HG02610 (cell line): Measurements from ENCODE around the gene IRS1.
"Not testable (repeated sequence)": the region's sequence is repeated elsewhere in the genome, so short reads cannot be mapped to it uniquely, and the experiment has no call there.

ENCODE experiments used
- ATAC-seq: cut with Tn5 transposase; IDR thresholded peaks from one replicate; pipeline ENCODE4 v1.9.1; 2021; ENCODE audit warnings: mild to moderate bottlenecking, moderate library complexity; ENCODE audit not compliant: unreplicated experiment

The IRS1 gene, protein sequence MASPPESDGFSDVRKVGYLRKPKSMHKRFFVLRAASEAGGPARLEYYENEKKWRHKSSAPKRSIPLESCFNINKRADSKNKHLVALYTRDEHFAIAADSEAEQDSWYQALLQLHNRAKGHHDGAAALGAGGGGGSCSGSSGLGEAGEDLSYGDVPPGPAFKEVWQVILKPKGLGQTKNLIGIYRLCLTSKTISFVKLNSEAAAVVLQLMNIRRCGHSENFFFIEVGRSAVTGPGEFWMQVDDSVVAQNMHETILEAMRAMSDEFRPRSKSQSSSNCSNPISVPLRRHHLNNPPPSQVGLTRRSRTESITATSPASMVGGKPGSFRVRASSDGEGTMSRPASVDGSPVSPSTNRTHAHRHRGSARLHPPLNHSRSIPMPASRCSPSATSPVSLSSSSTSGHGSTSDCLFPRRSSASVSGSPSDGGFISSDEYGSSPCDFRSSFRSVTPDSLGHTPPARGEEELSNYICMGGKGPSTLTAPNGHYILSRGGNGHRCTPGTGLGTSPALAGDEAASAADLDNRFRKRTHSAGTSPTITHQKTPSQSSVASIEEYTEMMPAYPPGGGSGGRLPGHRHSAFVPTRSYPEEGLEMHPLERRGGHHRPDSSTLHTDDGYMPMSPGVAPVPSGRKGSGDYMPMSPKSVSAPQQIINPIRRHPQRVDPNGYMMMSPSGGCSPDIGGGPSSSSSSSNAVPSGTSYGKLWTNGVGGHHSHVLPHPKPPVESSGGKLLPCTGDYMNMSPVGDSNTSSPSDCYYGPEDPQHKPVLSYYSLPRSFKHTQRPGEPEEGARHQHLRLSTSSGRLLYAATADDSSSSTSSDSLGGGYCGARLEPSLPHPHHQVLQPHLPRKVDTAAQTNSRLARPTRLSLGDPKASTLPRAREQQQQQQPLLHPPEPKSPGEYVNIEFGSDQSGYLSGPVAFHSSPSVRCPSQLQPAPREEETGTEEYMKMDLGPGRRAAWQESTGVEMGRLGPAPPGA (N-terminal part only)

DNA sequence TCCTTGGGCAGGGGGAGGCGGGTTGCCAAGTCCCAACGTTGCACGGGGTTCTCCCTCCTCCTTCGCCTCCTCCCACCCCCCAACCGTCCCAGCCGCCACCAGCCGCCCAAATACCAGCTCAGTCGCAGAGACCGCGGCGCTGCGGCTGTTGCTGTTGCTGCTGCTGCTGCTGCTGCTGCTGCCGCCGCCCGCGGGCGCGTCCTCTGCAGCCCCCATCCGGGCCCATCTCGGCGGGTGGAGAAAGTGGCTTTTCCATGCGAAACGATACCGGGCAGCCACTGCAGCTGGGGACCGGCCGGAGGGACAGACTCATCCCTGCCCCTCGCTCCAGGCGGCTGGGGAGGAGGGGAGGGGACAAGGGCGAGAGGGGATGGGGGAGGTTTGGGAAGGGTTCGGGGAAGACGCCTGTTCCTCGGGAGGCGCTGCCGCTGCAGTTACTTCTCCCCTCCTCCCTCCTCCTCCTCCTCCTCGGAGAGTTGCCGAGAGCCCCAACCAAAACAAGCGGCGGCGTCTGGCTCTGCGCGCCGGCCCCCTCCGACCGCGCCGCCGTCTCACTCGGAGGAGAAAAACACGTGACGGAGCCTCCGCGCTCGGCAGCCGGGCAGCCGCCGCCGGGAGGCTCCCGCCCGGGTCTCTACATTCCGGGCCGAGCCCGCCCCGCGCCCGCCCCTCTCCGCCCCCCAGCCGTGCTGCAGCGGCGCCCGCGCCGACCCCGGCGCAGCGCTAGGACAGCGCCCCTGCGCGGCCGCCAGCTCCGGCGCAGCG is at the start of gene IRS1:
TSS of gene IRS1 (minus strand) at position 610 of the 765 bp plus-strand sequence. CDS start 1,082 bp downstream, outside the sequence.
- ATAC-seq: peak; percentile 38

DNA sequence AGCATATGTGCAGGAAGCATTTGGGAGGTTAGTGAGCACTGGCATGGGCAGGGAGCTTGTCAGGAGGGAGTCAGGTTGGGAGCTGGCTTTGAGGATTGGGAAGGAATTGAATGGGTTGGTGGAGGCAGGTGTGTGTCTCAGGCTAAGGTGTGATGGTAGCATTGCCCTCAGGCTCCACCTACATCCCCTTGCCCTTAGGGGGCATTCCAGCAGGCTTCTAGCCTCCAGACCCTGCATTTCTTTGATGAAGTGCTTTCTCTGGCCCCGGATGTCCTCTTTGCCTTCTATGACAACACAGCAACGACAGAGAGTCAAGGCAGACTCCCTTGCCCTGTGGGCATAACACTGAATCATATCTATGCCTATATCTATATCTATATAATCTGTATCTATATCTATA is 49.7 kb upstream of the IRS1 start:
- no peak for ATAC-seq

DNA sequence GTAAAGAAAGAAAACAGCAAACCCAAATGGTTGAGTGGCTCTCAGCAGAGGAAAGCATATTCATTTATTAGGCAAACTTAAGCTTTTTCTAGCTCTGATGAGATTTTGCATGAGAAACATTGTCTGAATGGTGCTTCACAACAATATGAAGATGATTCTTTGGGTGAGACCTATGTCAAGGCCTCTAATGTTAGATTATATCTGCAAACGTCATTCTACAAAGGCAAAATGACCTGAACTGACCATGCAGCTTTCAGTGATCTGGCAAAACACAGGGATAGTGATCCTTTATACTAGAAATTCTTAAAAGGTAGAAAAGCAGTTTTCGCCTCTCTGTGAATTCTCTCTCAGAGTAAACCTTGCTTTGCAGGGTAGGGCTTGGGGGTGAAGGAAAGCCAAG is 47.9 kb upstream of the IRS1 start:
- no peak for ATAC-seq

DNA sequence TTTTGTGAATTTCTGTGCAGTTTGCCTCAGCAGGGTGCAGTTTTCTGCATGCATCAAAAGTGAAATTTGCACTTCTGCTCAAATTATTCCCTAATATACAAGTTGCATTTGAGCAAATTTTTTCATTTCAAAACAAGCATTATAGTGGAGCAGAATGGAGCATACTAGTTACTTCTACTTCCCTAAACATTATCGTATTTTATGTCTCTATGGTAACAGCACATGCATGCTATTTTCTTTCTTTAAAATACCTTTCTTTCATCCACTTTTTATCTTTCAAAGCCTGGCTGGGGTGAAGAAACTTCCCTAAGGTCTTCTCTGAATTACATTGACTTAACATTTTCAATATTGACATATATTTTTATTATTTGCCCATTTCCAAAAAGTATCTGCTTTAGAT is 47.5 kb upstream of the IRS1 start:
- ATAC-seq: no peak

DNA sequence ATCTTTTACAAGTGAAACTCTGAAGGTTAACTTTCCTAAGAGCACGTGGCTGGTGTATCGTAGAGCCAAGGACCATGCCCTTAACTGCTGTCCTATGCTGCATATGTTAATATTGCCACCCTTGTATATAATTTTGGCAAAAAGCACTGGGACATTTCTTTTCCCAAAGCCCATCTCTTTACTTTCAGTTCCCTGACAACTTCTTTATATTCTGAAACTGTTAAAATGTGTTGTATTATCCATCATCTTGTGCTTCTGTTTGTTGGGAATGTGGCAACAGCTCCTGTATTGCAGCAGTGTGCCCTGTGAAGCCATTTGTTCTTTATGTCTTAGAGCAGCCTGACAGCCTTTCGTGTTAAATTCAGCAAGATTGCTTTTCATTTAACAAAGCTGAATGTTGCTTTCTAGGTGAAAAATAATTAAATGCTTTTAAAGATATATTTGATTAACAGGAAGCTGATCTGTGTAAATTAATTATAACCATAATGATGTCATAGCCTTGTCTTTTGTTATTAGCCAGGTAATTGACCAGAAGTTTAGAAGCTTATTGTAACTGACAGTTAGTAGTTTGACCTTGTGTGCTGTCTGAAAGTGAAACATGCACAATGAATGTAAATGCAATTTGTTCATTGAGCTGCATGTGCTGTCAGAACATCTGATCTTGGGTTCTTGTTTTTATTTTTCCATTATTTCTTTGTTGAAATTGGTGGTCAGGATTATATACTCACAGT is 45.9 kb upstream of the IRS1 start:
- ATAC-seq: peak; percentile 56

DNA sequence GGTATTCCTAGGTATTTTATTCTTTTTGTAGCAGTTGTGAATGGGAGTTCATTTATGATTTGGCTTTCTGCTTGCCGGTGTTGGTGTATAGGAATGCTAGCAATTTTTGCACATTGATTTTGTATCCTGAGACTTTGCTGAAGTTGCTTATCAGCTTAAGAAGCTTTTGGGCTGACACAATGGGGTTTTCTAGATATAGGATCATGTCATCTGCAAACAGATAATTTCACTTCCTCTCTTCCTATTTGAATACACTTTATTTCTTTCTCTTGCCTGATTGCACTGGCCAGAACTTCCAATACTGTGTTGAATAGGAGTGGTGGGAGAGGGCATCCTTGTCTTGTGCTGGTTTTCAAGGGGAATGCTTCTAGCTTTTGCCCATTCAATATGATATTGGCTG is 43.4 kb upstream of the IRS1 start:
- ATAC-seq: not testable (repeated sequence)

DNA sequence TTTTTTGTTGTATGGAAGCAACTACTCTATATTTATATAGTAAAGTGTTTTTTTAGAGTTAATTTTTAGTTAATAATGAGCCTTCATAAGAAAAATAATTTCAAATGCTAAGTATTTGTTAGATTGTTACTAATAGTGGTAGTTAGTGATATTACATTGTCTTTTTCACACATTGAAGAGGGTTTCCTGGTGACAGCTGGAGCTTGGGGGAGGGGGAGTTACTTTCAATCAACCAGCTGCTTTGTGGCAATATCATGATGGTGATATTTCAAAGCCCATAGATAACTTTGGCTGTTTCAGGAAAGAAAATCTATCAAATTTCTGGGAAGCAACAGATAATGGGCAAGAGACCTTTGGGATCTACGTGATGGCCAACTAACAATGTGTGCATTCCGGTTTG is 40.3 kb upstream of the IRS1 start:
- no peak for ATAC-seq

DNA sequence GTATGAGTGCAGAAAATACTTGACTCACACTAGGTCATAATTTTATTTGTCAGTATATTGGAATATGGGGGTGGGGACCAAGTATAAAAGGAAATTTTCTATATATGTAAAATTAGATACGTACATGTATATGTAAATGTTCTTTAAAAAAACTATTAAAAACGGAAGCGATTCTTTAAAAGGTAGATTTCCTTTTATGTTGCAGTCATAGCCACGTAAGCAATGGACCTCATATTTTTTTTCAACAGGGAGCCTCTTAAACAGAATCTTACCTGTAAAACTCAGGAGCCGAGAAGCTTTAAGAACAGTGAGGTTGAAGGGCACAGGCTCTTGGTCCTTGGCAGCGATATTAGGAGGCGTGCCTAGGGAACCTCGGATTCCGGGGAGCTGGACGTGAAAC is 39.5 kb upstream of the IRS1 start:
- no peak for ATAC-seq

DNA sequence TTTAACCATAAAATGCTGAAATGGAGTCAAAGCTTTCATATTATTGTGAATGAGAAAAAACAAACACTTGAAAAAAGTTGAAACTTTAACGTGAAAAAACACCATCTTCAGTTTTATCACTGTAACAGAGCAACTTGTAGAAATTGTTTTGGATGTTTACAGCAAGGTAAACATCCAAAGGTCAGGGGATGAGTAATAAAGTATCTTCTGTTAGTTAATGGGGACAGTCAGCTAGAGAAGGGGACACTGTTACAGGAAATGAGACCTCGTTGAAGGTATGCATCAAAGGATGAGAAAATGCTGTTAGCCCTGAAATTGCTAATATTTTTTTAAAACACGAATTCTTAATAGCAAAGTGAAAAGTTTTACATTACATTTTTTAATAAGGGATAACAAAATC is 39.1 kb upstream of the IRS1 start:
- no peak for ATAC-seq

DNA sequence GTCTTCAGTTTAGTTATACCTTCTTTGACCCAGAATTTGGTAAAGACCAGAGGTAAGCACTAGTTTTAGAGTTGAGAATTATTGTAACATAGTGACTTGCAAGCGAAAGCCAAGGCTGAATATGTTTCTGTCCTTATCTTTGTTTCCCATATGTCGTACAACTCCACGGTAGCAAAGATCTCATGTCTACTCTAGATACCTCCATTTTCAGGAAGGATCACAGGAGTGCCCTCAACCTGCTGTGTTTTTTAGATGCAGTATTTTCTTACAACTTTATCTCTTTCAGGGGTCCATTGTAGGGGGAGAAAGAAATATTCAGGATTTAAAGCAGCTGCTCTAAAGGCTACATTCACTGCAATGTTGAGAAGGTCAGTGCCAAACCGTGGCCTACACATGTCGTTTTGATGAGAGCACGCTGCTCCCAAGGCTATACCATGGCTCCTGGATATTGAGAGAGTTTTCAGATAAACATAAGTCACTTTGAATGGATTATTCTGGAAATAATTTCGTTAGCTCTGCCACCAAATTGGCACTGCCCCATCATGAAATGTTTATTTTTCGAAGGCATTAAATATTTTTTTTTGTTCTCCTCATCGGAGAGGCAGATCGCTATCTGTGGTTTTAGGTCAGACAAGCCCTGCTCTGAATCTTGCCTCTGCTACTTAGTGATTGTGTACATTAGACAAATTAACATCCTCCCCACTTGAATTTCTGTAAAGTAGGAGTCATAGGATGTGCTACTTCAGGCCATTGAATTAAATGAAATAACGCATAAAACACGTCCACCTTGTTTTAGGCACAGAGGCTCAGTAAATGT is 38.4 kb upstream of the IRS1 start:
- ATAC-seq: no peak

DNA sequence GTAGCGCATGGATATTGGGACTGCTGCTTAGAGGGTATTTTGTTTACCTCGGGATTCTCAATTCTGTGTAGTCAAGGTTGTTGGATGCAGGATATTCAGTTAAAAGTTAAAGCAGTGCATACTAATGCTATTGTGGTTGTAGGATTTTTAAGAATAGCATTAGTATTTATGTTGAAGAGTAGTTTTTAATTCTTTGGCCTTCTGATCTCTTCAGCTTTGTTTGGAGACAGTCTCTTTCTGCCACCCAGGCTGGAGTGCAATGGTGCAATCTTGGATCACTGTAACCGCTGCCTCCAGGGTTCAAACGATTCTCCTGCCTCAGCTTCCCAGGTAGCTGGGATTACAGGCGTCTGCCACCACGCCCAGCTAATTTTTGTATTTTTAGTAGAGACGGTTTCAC is 37.7 kb upstream of the IRS1 start:
- no peak for ATAC-seq

DNA sequence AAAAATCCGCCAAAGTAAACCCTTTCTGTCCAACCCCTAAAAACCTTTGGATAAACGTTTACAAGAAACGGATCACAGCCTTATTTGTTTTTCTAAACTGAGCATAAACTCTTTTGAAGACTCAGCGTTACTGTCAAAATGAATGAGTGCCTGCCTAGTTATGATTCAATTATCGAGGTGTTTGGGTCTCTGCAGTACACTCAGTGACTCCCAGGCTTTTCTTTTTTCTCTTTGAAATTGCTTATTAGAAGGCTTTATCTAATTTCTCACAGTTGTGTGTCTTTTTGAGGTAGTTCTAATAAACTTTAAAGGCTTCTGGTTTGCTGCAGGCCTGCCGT is 36.9 kb upstream of the IRS1 start:
- ATAC-seq: peak; percentile 6

DNA sequence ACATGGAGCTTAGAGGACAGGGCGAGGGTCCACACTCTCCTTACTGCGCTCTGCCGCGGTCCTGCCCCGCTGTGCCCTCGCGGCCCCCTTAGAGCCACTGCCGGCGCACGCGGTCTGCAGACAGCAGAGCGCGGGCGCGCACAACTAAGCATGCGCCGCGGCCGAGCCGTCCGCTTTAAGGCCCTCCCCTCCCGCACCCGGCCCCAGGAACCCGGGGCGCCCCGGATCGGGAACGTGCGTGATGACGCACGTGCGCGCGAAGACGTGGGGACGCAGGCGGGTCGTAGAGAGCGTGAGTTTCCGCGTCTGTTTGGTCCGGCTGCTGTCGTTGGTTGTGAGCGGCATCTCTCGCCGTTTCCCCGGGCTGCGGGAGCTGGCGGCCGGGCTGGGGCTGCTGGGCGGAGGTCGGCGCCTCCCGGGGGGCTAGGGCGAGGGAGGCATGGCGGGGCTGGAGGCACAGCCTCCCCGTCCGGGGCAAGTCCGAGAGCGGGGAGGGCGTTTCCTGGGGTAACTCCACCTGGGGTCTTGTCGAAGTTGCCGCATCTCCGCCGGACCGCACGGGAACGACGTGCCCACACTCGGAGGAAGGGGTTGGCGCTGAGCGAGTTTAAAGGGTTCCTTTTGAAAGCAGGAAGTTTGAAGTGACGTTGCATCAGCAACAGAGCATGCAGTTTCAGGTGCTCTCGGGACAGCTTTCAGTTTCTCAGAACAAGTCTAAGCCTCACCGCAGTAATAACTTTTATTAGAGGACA is 36.4 kb upstream of the IRS1 start, which contains the start of gene RHBDD1:
TSS of gene RHBDD1 (plus strand) at position 259 of the 752 bp plus-strand sequence. CDS start 28,640 bp downstream, outside the sequence.
- peak; percentile 86 for ATAC-seq

DNA sequence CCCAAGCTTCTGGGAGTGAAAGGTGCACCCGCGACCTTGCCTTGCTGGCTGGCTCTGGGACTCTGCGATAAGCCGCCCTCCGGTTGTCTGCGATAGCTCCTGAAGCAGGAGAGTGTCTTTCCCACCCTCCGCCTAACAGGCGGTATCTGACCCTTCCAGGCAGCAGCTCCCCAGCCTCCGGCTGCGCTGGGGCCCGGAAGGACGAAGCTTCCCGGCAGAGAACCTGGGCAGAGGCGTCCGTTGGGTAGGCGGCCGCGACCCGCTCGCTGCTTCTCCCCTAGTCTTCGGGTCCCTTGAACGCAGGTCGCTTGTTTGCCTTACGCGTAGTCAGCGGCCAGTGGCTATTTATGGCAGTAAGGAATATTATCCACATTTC is 35.8 kb upstream of the IRS1 start:
- ATAC-seq: peak; percentile 23

DNA sequence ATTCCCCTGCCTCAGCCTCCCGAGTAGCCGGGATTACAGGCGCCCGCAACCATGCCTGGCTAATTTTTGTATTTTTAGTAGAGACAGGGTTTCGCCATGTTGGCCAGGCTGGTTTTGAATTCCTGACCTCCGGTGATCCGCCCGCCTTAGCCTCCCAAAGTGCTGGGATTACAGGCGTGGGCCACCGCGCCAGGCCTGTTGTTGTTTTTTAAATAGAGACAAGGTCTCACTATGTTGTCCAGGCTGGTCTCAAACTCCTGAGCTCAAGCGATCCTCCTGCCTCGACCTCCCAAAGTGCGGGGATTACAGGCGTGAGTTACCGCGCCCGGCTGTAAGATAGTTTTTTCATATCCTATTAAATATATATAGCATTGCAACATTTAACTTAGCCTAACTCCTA is 35.3 kb upstream of the IRS1 start:
- not testable (repeated sequence) for ATAC-seq

DNA sequence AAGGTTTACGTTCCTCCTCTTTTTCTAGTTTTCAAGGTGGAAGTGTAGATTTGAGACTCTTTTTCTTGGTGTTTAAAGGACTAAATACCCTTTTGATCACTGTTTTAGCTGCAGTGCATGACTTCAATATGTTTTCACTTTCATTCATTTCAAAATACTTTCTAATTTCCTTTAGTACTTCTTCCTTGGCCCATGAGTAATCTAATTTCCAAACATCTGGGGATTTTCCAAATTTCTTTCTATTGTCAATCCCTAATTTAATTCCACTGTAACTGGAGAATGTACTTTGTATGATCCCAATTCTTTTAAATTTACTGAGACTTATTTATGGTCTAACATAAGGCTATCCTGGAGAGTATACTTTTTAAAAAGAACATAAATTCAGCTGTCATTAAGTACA is 32.4 kb upstream of the IRS1 start:
- ATAC-seq: no peak

DNA sequence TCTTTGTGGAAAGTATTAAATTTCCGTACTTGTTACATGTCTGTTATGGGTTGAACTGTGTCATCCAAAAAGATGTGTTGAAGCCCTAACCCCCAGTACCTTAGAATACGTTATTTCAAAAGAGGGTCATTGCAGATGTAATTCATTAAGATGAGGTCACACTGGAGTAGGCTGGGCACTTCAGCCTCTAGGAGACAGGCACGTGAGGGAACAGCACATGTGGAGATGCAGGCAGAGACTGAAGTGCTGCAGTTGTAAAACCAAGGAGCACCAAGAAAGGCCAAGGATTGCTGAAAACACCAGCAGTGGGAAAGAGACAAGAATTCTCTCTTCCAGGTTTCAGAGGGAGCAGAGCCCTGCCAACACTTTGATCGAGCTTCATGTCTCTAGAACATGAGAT is 31.6 kb upstream of the IRS1 start:
- no peak for ATAC-seq

DNA sequence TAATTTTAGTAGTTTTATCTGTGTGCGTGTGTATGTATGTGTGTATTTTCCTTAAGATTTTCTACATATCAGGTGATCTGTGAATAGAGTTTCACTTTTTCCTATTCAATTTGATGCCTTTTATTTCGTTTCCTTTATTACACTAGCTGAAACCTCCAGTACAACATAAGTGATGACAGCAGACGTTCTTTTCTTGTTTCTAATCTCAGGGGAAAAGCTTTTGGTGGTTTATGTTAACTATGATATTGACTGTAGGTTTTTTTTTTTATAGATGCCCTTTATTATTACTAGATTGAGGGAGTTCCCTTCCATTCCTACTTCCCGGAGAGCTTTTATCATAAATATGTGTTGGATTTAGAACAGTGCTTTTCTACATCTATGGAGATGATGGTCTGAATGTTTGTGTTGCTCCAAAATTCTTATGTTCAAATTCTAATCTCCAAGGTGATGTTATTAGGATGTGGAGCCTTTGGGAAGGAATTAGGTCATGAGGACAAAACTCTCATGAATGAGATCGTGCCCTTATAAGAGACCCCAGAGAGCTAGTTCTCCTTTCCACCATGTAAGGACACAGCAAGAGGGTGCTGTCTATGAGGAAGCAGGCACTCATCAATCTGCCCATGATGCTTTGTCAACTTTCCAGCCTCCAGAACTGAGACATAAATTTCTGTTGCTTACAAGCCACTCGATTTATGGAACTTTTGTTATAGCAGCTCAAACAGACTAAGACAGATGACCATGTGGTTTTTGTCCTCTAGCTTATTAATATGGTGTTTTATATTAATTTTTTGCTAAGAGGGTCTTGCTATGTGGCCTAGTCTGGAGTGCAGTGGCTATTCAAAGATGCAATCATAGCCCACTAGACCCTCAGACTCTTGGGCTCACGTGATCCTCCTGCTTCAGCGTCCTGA is 30.4 kb upstream of the IRS1 start:
- ATAC-seq: no peak
